ENCODE data around the gene RNF181. TPM values are rescaled to one million over a fixed set of nuclear protein-coding genes. Genes with fewer than 3 reads are reported as not detected.

The RNF181 gene
- total RNA-seq, 2 donors from 2014 or later, result 109 to 194 TPM

DNA sequence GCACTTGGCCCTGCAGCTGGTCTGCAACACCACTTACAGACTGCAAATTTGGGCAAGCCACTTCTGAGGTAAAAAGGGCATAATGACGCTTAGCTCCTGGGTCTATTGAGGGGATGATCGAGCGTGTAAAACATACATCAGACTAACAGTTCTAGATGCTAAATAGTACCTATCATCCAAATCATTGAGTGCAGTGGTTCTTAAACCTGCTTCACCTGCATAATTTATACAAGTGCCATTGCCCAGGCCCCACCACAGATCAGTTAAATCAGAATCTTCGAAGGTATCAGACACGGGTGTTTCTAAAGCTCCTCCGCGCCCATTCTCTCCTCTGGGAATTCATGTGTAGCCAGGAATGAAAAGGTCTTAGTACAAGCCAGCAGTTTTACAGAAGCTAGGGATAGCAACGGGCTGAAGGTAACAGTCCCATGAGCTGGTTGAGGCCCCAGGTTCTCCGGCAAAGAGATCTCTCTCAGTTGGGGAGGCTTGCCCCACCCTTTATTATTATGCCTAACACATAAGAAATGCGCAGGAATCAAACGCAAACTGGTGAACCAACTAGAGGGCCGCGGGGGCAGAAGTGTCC, 737 bp upstream of the RNF181 start:
- peaks cover 24% of the 10 kb centered on the region for H3K36me3 ChIP-seq
- H3K27me3 ChIP-seq, result no peaks in the 10 kb centered on the region
- DNase-seq (ENCODE audit: low spot score), result no peak
- H3K27ac ChIP-seq, result peak overlapping the region; percentile 88 to 94
- H3K9me3 ChIP-seq, result no peaks in the 10 kb centered on the region
- H3K4me1 ChIP-seq, result peaks cover 0 to 58% of the 10 kb centered on the region in 2 donors
- TF ChIP-seq, protein P1, sequence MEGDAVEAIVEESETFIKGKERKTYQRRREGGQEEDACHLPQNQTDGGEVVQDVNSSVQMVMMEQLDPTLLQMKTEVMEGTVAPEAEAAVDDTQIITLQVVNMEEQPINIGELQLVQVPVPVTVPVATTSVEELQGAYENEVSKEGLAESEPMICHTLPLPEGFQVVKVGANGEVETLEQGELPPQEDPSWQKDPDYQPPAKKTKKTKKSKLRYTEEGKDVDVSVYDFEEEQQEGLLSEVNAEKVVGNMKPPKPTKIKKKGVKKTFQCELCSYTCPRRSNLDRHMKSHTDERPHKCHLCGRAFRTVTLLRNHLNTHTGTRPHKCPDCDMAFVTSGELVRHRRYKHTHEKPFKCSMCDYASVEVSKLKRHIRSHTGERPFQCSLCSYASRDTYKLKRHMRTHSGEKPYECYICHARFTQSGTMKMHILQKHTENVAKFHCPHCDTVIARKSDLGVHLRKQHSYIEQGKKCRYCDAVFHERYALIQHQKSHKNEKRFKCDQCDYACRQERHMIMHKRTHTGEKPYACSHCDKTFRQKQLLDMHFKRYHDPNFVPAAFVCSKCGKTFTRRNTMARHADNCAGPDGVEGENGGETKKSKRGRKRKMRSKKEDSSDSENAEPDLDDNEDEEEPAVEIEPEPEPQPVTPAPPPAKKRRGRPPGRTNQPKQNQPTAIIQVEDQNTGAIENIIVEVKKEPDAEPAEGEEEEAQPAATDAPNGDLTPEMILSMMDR (IDR thresholded peaks at IDR 0.05), result no peak
- peak overlapping the region; percentile 61 to 81 for H3K4me3 ChIP-seq

DNA sequence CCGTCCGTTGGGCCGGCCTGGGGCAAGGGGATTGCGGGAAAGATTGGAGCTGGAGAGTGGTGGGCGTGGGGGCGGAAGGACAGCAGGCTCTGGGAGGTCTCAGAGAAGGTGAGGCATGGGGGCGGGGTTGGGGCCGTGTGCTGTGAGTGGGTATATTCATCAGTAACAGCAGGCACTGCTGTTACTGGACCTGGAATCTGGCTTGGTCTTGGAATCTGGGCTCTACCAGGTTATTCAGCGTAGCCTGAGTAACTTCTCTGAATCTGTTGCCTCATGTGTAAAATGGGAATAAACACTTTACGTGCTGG, 435 bp downstream of the RNF181 start:
- Histone ChIP-seq H3K4me3 (peak overlapping the region; percentile 61 to 81), H3K27ac (peak overlapping the region; percentile 88 to 94), H3K27me3 (no peaks in the 10 kb centered on the region), H3K36me3 (peaks cover 24% of the 10 kb centered on the region), H3K4me1 (peaks cover 0 to 50% of the 10 kb centered on the region in 2 donors), H3K9me3 (no peaks in the 10 kb centered on the region)
- TF ChIP-seq, protein P1 (IDR thresholded peaks at IDR 0.05), result no peak
- no peak for DNase-seq (ENCODE audit: low spot score)

DNA sequence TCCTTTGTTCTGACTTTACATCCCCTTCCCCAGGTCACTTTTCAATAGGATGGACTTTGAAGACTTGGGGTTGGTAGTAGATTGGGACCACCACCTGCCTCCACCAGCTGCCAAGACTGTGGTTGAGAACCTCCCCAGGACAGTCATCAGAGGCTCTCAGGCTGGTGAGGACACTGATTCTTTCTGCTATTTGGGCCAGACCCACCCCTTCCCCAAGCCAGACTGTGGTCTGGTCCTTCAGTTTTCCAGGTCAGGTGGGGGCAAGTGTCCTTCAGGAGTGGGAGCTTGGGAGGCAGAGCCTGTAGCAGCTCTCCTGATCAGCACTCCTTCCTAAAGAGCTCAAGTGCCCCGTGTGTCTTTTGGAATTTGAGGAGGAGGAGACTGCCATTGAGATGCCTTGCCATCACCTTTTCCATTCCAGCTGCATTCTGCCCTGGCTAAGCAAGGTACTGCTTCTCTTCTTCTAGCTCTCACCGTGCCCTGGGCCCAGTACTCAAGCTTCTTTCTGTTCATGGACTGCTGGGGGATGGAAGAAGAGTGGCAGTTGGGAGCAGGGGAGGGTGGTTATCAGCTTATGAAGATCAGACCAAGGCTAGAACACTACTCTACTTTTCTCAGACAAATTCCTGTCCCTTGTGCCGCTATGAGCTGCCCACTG, 1.1 kb downstream of the RNF181 start:
- peak overlapping the region; percentile 88 to 94 for H3K27ac ChIP-seq
- peak overlapping the region; percentile 61 to 81 for H3K4me3 ChIP-seq
- H3K27me3 ChIP-seq, result no peaks in the 10 kb centered on the region
- H3K9me3 ChIP-seq, result no peaks in the 10 kb centered on the region
- no peak for DNase-seq (ENCODE audit: low spot score)
- H3K36me3 ChIP-seq, result peaks cover 24% of the 10 kb centered on the region
- peaks cover 0 to 50% of the 10 kb centered on the region in 2 donors for H3K4me1 ChIP-seq
- TF ChIP-seq, protein P1 (IDR thresholded peaks at IDR 0.05), result no peak

DNA sequence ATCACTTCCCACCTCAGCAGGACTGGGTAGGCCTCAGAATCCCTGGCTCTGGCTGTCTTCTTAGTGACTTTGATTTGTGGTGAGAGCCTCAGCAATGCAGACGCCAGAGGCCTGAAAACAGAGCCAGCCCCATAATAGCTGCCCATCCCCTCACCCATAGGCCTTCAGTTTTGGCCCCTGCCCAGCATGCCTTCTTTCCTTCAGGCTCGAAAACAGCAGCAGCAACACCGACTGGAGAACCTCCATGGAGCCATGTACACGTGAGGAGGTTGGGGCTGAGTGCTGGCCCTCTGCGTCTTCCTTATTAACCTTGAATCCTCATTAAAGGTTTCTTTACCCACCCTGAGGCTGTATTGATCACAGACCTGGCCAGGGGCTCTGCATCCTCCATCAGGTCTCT, 1.7 kb downstream of the RNF181 start:
- Histone ChIP-seq H3K36me3 (peaks cover 24% of the 10 kb centered on the region), H3K9me3 (no peaks in the 10 kb centered on the region), H3K4me1 (peaks cover 0 to 48% of the 10 kb centered on the region in 2 donors), H3K4me3 (no peak overlapping the region), H3K27ac (no peak overlapping the region), H3K27me3 (no peaks in the 10 kb centered on the region)
- TF ChIP-seq, protein P1 (IDR thresholded peaks at IDR 0.05), result no peak
- DNase-seq (ENCODE audit: low spot score), result no peak

- H3K4me3 ChIP-seq, result no peak overlapping the region
- H3K27me3 ChIP-seq, result no peaks in the 10 kb centered on the region
- H3K9me3 ChIP-seq, result no peaks in the 10 kb centered on the region
- H3K27ac ChIP-seq, result no peak overlapping the region
- TF ChIP-seq, protein P1 (IDR thresholded peaks at IDR 0.05), result no peak
- H3K4me1 ChIP-seq, result peaks cover 0 to 52% of the 10 kb centered on the region in 2 donors
- H3K36me3 ChIP-seq, result peaks cover 24% of the 10 kb centered on the region
- no peak for DNase-seq (ENCODE audit: low spot score)
These were observed 3.2 kb downstream of the RNF181 start for GRCh38 chr2:85598594-85599340.
